Activated T-cell treated with anti-CD3 and anti-CD28 coated beads, Interleukin-2, amount 50 U/mL, for 48 hours (primary cell): Measurements from ENCODE around the gene SPPL3.

Experiments
- DNase-seq, 2 experiments: peaks; one replicate each; pipeline ENCODE4 v3.0.0-alpha.2; 2020

SPPL3 gene

DNA sequence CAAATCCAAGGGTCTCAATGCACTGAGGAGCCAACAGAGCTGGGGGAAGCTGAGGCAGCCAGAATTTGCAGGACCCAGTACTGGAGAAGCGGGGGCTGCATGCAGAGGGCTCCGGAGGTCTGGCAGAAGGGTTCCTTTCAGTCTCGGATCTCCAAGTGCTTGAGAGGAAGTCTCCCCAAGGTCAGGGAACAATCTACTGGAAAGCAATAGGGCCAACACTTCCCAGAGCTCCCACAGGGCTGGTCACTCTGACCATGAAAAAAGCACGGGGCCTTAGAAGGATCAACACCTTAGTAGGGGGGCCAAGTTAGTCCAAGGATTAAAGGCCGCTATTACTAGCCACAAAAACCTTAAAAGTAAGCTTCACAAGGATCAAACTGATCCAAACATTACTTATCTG, 31.7 kb downstream of the SPPL3 start:
- no peak for DNase-seq

DNA sequence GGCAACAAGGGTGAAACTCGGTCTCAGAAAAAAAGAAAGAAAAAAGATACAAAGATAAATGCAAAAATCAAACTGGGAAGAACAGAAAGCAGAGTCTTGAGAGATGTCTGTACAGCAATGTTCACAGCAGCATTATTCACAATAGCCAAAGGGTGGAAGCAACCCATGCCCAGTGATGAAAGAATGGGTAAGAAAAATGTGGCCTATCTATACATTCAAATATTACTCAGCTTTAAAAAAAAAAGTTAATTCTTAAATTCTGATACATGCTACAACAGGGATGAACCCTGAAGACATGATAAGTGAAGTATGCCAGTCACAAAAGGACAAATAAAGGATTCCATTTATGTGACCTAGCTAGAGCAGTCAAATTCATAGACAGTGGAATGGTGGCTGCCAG, 33.7 kb downstream of the SPPL3 start:
- no peak for DNase-seq

DNA sequence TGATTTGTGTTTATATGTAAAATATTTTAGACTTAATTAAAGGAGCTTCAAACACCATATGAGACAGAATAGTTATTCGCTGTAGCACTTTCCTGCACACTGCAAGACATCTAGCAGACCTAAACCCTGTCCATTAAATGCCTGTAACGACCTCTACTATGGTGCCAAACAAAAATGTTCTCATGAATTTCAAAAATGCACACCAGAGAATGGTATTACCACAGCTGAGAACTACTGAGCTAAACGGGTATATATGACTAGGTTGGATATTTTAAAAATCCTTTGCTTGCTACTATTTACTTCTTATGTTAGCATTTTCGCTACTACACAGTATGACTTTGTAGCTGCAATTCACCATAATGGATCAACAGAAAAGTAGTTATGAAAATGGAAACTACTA, 34.8 kb downstream of the SPPL3 start:
- DNase-seq, result no peak

DNA sequence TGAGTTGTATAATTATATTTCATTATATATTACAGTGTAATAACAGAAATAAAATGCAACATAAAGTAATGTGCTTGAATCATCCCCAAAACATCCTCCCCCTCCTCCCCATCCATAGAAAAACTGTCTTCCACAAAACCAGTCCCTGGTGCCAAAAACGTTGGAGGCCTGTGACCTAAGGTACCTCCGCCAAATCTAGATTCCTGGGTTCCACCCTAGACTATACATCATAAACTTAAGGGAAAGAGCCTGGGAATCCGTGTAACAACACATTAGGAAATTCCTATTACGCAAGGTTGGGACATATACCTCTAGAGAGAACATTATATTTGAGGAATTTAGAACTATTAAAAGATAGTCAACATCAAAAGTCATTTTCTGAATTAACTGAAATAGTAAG, 38.0 kb downstream of the SPPL3 start:
- DNase-seq, result no peak

DNA sequence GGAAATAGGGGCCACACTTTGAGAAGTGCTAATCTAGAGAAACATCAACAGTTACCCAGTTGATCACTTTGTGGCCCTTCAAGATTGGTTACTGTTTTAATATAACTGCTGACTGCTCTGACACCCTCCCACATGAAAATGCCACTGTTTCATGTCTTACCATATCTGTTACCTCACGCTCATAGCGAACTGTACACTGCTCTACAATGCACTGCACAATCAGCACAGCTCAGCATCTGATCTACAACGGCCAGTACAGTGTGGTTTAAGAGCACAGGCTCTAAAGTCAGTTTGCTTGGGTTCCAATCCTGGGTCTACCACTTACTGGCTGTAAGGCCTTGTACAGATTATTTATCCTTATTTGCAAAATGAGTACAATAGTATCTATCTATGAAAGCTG, 39.1 kb downstream of the SPPL3 start:
- no peak for DNase-seq

DNA sequence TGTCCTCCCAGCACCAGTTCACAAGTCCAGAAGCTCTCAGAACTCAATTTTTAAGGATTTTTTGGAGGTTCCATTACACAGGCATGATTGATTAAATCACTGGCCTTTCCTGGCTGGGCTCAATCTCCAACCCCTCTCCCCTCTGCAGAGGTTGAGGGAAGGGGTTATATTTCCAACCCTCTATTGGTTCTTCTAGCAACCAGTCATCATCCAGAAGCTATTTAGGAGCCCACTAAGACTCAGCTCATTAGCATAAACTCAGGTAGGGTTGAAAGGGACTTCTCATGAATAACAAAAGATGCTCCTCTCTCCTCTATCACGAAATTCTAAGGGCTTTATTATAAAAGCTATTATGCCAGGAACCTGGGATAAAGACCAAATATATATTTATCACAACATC, 41.5 kb downstream of the SPPL3 start:
- no peak for DNase-seq

DNA sequence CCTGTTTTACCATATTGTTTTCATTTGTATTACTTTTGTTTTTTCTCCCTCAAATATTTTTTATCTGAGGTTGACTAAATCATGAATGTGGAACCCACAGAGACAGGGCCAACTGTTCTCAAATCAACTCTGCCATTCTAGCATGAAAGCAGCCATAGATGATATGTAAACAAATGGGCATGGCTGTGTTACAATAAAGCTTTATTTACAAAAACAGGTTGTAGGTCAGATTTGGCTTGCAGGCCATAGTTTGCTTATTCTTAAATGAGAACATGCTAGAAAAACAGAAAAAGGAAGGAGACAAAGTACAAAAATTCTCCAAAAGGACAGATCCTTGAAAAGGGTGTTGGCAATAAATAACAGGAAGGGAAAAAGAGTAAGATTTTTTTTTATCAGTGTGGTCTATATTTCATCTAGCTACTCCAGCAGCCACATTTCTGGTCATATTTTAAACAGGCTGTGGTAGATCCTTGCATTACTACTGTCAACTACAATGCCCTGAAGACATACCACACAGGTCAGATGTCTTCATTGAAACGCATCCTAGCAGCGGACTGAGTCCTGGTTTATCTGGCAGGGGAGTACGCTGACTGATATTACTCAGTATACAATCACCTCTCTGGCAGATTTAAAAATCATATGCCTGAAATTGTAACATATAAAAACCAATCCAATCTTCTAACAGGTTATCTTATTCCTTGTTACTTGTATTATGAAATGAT, 42.9 kb downstream of the SPPL3 start:
- DNase-seq, result no peak

DNA sequence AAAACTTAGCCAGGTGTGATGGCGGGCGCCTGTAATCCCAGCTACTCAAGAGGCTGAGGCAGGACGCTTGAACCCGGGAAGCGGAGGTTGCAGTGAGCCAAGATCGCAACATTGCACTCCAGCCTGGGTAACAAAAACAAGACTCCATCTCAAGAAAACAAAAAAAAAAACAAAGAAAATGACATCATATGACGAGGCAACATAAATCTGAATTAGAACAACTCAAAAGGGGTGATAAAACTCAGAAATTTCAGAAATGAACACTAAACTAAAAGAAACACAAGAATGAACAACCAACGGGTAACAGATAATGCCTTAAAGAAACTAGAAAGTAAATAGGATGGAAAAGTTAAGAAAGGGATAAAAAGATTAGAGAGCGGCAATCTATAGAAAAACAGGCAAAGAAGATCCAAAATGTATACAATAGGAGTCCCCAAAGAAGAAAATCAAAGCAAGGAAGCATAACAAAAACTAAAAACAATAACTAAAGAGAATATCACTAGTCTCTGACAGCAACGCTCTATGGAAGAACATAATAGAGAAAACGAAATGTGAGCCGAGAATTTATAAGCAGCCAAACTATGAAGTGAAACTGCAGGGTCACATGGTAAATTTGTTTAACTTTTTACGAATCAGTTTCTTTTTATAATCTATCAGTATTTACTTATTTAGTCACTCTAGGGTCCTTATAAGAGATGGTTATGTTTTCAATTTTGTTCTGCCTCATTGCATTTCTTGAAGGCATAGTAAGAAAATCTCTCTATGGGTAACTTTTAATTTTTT, 45.7 kb downstream of the SPPL3 start:
- DNase-seq, result no peak

DNA sequence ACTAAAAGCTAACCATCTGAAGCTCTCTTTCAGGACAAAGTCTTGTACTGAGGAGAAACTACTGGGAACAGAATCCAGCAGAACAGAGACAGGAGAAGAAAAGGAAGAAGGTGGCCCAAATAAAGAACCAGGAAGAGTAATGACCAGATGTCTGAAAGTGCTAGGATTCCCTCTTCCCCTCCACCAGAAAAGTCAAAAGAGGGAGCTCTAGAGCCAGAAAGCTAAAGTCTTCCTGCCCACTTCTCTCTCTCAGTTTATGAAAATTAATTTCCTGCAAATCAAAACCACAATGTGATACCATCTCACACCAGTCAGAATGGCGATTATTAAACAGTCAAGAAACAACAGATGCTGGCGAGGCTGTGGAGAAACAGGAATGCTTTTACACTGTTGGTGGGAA, 47.2 kb downstream of the SPPL3 start:
- DNase-seq, result no peak

DNA sequence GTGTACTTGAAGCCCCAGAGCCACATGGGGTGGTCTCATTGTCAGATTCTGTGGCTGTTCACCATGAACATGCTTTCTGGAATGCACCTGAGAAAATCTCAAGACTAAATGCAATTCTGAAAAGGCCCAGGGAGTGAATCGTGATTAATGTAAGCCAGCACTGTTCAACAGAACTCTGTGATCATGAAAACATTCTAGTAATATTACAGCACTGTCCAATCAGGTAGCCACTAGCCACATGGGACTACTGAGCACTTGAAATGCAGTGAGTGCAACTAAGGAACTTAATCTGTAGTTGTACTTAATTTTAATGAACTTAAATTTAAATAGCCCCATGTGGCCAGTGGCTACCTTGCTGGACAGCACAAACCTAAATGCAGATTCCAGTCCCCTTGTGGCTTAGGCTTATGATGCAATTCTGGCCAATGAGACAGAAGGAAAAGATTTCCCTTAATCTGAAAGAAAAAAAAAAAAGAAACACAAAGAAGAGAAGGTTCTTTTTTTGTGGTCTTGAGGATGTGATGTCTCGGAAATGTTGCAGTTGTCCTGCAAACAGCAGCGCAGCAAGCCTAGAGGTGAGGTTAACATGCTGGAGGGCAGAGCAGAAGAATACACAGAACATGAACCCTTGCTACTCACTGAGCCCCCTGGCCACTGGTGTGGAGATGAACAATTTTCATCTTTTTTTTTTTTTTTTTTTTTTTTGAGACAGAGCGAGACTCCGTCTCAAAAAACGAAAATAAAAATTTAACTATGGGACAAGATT, 48.2 kb downstream of the SPPL3 start:
- DNase-seq, result no peak

DNA sequence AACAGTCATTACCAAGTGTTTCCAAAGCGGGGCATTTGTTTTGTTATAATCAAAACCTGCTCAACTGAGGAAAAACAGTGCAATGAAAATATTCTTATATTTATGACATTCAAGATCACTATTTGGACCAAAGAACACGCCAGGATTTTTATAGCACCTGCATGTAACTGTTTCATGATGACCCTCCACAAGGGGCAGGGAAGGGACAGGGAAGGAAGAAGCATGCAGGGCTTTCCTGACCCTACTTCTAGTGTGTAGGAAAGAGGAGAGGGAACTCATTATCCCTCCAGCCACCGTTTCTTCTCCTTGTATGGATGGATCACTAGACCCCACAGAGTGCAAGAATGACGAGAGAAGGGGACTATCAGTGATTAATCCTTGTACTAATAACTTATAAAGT, 49.4 kb downstream of the SPPL3 start:
- no peak for DNase-seq

DNA sequence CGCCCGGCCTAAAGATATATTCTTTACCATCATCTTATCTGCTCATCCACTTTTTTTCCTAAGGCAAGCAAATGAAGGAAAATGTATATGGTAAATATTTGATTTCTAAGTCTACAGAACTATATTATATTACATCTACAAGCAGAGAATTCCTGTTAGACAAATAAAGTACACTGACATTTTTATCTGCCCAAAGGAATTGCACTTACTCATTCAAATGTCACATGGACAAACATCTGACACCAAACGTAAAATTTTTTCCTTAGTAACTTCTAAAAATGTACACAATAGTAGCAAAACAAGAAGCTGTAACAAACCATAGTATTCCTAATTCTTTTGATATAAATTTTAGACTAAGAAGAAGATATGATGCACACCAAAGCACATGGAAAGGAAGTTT, 51.0 kb downstream of the SPPL3 start:
- DNase-seq, result no peak

DNA sequence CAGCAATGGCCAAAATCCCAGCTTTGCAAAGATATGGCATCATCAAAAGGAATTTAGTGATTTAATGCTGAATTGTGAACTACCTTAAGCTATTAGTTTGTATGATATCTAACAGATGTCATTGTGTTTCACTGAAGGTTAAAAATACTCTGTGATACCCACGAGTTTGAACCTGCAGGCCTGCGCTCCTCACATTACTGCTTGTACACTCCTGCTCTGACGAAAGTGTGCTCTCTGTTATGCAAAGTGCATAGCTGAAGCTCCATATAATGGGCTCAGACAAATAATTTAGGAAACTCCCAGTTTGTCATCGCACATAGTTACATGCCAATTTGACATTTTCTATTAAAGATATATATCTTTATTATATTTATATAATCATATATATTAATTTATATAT, 52.2 kb downstream of the SPPL3 start:
- no peak for DNase-seq

DNA sequence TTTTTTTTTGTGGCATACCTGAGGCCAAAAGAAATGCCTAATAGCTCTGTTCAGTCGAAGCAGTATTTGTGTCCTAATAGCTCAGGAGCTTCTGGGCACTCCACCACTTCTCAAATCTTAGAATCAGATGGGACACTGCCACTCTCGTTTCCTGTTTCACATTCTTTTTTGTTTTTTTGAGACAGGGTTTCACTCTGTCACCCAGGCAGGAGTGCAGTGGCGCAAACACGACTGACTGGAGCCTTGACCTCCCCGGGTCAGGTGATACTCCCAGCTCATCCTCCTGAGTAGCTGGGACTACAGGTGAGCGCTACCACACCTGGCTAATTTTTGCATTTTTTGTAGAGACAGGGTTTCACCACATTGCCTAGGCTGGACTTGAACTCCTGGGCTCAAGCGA, 52.7 kb downstream of the SPPL3 start:
- DNase-seq, result no peak

DNA sequence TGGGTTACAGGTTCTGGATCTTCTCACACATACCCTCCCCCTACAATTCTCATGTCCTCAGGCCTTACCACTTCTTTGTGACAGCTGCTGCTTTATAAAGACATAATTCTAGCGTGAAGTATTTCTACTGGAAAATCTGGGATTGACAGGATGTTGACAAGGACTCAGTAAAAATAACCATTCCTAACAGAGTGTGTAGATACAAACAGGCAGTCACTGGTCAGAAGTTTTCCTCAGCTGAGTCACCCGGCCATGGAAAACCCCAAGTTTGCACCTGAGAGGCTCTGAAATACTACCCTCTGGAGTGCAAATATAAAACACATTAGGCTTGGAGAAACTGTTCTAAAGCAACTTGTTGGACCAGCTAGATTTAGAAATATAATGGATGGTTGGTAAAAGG, 54.4 kb downstream of the SPPL3 start:
- no peak for DNase-seq

DNA sequence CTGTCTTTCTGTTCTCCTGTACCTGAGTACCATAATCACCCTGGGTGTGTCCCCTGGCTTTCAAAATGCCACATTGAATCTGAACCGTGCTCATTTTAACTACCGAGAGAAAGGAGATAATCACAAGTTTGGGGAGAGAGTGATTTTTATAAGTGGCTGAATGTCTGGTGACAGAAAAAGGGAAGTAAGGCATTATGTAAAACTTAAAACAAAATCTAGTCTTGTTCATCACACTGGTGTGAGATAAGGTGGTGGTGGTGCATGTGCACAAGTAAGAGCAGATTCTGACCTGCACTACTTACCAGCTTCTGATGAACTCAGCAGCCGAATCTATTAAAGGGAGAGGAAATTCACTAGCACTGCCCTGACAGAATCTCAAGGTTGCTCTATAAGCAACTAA, 56.3 kb downstream of the SPPL3 start:
- no peak for DNase-seq

DNA sequence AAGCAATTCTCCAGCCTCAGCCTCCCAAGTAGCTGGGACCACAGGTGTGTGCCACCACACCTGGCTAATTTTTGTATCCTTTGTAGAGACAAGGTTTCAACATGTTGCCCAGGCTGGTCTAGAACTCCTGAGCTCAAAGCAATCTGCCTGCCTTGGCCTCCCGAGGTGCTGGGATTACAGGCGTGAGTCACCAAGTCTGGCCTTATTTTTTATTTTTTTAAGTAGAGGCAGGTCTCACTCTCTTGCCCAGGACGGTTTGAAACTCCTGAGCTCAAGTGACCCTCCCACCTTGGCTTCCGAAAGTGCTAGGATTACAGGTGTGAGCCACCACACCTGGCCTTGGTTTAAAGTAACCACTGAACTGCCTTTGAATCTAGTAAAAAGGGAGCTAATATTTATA, 56.8 kb downstream of the SPPL3 start:
- no peak for DNase-seq

DNA sequence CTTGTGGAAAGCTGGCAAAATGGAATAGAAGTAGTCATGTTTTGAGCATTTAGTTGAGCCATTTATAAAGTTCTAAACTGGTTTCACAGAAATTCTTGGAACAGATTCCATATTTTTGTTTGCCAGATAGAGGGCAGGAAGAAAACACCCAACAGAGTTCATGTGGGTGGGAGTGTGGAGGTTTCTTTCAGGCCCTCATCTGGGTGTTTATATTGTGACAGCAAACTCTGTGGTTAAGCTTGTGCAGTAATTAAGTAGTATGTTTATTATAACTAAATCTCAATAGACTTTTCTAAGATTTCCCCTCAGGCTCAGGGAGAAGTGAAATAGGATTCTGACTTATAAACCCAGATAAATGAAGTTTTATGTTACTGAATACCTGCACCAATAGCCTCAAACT, 57.4 kb downstream of the SPPL3 start:
- DNase-seq, result no peak

DNA sequence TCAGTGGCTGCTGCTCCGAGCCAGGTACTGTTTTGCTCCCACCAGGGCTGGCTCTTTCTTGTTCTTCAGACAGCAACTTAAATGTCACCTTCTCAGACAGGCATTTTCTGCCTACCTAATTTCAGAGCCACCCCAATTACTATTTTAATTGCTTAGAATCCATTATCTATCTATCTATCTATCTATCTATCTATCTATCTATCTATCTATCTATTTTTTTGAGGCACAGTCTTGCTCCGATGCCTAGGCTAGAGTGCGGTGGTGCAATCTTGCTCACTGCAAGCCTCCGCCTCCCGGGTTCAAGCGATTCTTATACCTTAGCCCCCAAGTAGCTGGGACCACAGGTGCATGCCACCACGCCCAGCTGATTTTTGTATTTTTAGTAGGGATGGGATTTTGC, 58.5 kb downstream of the SPPL3 start:
- no peak for DNase-seq

DNA sequence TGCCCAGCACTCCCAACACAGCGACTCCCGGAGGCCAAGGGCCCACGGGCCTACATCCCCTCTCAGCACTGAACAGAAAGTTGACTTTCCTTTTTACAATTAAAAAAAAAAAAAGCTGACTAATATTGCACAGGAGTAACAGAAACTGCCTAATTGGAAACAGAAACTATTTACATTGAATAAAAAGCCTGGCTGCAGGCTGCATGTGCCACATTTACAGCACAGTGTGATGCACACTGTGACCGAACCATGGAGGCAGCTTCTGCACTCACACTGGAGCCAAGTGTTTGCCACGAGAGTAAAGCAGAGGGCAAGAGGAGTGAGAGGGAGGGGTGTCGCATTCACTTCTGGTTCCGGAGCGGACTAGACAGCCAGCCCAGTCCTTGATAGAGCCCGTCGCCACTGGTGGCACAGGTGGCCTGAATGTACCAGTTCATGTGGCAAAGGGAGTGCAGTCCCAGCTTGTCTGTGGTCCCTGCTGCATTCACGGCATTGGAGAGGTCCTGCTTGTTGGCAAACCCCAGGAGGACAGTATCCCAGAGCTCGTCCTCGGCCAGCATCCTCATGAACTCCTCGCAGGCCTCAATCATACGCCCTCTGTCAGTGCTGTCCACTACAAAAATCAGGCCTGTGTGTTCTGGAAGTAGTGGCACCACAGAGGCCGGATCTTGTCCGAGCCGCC, 59.2 kb downstream of the SPPL3 start:
- no peak for DNase-seq

DNA sequence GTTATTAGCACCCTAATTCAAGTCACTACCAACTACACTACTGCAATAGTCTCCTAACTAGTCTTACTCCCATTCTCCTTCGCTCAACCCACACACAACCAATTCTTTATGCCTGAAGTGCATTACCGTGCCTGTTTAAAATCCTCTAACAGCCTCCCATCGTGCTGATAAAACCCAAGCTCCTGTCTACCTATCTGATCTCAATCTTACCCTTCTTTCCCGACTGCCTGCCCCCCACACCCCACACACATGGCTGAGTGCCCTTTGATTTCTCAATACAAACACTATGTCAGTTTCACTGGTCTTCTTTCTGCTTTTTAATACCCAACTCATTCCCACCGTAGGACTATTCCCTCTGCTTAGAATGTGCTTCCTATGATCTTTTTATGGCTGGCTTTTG, 59.9 kb downstream of the SPPL3 start:
- DNase-seq, result no peak

DNA sequence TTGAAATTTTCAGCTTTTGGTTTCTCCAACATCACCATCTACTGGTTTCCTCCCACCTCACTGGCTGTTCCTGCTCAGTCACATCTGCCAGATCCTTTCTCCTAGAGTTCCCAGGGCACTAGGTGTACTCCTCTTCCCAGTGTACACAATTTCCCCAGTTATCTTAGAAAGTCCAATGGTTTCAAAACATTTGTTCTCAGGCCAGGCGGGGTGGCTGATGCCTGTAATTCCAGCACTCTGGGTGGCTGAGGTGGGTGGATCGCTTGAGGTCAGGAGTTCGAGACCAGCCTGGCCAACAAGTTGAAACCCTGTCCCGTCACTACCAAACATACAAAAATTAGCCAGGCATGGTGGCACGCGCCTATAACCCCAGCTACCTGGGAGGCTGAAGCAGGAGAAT, 60.7 kb downstream of the SPPL3 start:
- DNase-seq, result no peak

DNA sequence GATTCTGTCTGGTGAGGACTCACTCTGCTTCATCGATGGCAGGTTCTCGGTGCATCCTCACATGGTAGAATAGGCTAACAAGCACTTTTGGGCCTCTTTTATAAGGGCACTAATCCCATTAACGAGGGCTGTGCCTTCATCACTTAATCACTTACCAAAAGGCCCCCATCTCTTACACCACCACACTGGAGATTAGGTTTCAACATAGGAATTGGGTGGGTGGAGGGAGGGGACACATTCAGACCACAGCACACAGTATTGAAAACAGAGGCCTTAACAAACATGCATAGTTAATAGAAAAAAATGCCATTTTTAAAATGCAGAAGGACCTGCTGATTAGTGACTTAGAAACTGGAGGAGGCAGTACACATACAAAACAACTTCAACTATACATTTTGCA, 61.6 kb downstream of the SPPL3 start:
- no peak for DNase-seq

DNA sequence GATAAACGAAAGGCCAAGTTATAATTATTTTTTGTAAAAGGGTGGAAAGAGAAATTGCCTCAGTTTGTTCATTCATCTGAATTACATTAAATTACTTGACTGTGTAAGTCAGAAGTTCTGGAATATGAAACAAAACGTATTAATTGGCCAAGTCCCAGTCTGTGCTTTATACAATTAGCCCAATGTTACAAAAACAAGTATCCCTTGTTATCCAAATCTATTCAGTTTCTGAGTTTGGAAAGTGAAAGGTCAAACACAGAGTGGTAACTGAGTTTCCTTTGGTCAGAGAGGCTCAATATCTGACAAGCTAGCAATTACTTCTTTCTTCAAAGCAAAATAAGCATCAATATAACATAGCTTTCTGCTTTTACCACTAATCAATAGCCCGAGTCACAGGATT, 62.6 kb downstream of the SPPL3 start:
- no peak for DNase-seq
